G401.6 (cell line): ENCODE measurements around the gene SPATA17.

Experiments used
- FAIRE-seq: peaks from 2 replicates; lab custom pipeline; 2012; peaks lifted over from hg19 to GRCh38; lab: Jason Lieb, UNC

Gene SPATA17

DNA sequence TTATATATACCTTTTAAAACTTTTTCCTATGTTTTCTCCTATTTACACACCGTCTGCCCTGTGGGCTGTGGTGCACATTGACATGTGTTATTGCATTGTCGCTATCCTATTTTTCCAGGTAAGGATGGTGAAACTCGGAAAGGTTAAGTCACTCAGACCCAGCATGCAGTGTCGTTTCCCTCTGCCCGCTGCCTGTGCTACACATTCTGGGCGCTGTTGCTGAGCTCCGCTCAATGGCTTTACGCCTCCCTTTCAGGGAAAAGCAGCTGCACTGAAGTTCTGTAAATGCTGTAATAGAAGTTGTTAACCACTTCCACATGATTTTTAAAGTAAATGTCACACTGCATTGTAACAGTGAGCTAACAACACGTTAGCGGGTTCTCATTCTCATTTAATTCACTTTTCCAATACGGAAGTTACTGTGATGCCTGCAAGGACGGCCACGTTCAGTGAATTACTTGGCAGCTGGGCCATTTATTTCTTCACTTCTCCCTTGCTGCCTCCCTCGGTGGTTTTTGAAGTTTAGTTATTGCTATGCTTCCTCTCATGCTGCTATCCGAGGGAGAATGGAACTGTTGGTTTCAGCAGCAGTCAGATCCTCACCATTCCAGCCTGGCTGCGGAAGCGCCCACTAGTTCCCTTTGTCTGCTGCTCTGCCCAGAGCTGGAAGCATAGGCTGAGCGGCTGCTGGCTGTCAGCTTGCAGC lies 288.7 kb downstream of the SPATA17 start:
- no peak for FAIRE-seq
